Mesodermal cell (in vitro differentiated cells): ENCODE measurements around the gene NAB2.
A peak's percentile ranks its signal among the peaks of the same experiment; 100 is the strongest.

ENCODE experiments used
- H3K27ac ChIP-seq: 2 replicates; pipeline ENCODE4 v1.7.0; 2013; ENCODE audit warnings: mild to moderate bottlenecking, low read depth, low read length, moderate library complexity; ENCODE audit not compliant: severe bottlenecking
- H3K36me3 ChIP-seq: 2 replicates; pipeline ENCODE4 v1.7.1; 2013; ENCODE audit warnings: mild to moderate bottlenecking, low read length, moderate library complexity; ENCODE audit not compliant: control insufficient read depth, insufficient read depth
- H3K4me1 ChIP-seq: one replicate; pipeline ENCODE4 v1.7.1; 2013; ENCODE audit warnings: mild to moderate bottlenecking, low read length; ENCODE audit not compliant: insufficient read depth, control insufficient read depth, poor library complexity, severe bottlenecking
- H3K4me3 ChIP-seq: 2 replicates; pipeline ENCODE4 v1.7.0; 2013; ENCODE audit warnings: low read length, control low read depth, mild to moderate bottlenecking; ENCODE audit not compliant: insufficient read depth, poor library complexity, severe bottlenecking; ENCODE audit errors: extremely low read depth
- H3K9me3 ChIP-seq: 2 replicates; pipeline ENCODE4 v1.7.1; 2013; ENCODE audit warnings: mild to moderate bottlenecking, low read length, moderate library complexity; ENCODE audit not compliant: control insufficient read depth
- WGBS, 2 experiments: methylation state at CpG; one replicate each; pipeline ENCODE4 v1.1.5; 2013; ENCODE audit warnings: missing lambda C conversion rate in 2 of 2; ENCODE audit not compliant: insufficient coverage in 2 of 2; 5-methylcytosine and 5-hydroxymethylcytosine counted together

NAB2 gene

DNA sequence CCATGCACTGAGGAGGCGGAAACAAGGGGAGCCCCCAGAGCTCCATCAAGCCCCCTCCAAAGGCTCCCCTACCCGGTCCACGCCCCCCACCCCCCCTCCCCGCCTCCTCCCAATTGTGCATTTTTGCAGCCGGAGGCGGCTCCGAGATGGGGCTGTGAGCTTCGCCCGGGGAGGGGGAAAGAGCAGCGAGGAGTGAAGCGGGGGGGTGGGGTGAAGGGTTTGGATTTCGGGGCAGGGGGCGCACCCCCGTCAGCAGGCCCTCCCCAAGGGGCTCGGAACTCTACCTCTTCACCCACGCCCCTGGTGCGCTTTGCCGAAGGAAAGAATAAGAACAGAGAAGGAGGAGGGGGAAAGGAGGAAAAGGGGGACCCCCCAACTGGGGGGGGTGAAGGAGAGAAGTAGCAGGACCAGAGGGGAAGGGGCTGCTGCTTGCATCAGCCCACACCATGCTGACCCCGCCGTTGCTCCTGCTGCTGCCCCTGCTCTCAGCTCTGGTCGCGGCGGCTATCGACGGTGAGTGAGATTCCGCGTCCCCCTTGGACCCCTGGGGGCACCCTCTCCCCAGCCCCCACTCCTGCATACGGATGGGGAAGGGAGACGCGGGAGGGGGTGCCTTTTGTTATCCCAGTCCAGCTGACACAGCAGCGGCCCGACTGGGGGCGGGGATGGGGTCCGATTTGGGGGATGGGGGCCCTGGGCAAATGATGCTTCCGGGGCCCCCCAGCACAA lies 39.8 kb downstream of the NAB2 start:
- H3K36me3 ChIP-seq = peaks cover 10% of the 10 kb centered on the region
- peak overlapping the region; percentile 95 for H3K4me3 ChIP-seq
- 0% methylated on average over 3 to 5 of the region's 35 CpGs for WGBS, 2 experiments
- H3K27ac ChIP-seq = peak overlapping the region; percentile 36
- peaks cover 4% of the 10 kb centered on the region for H3K9me3 ChIP-seq
- H3K4me1 ChIP-seq = peaks cover 38% of the 10 kb centered on the region

DNA sequence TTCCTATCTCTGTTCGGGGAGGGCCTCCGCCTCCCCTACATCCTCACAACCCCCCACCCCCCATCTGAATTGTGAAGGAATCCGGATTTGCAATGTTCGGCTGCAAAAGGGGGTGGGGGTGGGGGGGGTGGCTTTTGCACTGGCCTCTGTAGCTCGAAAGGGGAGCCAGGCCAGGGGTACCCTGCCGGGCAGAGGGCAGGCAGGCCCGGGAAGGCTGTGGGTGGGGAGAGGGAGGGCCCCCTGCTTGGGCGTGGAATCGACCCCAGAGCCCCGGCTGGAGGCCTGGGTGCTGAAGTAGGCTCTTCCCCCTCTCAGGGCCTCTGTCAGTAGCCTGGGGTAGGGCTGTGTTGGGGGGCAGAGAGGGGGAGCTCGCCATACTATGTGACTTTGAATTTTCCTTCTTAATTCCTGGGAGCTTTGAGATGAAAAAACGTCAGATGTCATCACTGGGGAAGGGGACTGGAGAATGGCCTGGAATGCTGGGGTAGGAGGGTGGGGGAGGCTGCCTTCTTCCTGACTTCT lies 40.5 kb downstream of the NAB2 start:
- H3K36me3 ChIP-seq = peaks cover 10% of the 10 kb centered on the region
- peaks cover 45% of the 10 kb centered on the region for H3K4me1 ChIP-seq
- 0% methylated on average over 5 of the region's 12 CpGs; no CpG with 5 or more reads in 1 of the 2 experiments for WGBS, 2 experiments
- H3K27ac ChIP-seq = no peak overlapping the region
- H3K4me3 ChIP-seq = peak overlapping the region; percentile 95
- H3K9me3 ChIP-seq = no peaks in the 10 kb centered on the region

DNA sequence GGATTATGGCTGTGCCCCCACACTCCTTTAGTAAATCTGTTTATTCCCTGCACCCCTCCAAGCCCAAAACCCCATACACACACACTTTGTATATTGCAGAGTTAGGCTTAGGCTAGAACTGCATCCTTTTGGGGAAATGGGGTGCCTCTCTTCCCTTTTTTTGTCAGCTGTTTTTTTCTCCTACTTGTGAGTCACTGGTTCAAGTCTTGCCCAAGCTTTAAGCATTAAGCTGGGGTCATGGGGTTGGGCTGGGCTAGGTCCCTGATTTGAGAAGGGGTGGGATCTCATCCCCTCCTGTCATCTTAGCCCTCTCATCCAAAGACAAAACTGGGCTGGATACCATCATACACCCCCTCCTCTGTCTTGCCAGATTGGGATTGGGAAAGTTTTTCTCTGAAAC lies 41.0 kb downstream of the NAB2 start:
- Histone ChIP-seq H3K9me3 (no peaks in the 10 kb centered on the region), H3K27ac (no peak overlapping the region), H3K4me3 (peak overlapping the region; percentile 95), H3K4me1 (peaks cover 50% of the 10 kb centered on the region), H3K36me3 (peaks cover 10% of the 10 kb centered on the region)

DNA sequence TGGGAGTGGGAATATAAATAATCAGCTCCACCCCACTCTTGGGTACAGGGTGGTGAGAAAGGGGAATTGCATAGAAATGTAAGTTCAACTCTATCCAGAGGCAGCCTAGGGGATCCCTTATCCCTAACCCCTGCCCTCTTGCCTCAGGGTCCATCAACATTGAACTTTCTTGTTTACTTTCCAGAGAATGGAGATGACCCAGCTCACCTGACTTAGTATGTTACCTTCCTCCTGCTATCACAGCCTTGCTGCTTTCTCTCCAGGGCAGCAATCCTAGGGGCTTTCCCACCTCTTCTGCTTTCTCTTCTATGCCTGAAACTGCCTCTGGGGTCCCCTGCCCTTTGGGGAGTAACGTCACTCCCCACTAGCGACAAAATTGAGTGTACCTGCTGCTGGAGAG lies 42.0 kb downstream of the NAB2 start:
- Histone ChIP-seq H3K4me3 (peak overlapping the region; percentile 95), H3K4me1 (peaks cover 60% of the 10 kb centered on the region)
- WGBS, 2 experiments = no CpG with 5 or more reads among the region's 2 CpGs

DNA sequence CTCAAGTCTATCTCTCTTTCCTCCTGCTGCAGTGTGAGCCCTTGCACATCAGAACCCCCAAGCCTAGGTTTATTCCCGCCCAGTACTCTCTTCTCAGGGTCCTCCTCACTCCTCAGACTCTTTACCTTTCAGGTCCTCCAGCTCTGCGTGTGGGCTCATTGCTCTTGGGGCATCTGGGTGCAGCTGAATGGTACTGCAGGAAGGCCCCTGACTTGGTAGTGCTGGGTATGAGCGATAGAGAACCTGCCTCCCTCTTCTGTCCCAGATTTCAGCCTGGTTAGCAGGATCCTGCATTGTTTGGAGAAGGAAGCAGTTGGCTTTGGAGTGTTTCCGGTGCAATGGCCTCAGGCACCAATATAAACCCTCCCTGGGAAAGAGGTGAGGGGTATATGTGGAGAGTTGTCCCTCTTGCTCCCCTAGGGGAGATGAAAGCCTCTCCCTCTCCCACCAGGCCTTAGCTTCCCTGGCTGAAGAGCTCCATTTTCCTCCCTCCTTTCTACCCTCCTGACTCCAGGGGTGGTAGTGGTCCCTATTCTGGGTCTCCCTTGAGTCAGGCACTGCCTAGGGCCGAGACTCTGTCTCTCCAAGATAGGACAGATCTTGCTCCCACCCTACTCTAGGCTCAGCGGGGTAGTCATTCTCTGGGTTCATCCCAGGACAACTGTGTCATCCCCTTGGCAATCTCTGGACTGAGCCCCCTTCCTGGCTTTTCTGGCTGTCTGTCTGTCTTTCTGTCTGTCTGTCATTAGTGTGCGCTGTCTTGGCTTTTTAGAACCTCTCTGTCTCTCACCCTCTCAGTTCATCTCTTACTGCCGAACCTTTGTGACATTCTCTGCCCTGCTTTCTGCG lies 43.2 kb downstream of the NAB2 start:
- H3K36me3 ChIP-seq = peaks cover 10% of the 10 kb centered on the region
- H3K4me1 ChIP-seq = peaks cover 68% of the 10 kb centered on the region
- H3K9me3 ChIP-seq = no peaks in the 10 kb centered on the region
- 84 to 85% methylated on average over 7 of the region's 9 CpGs for WGBS, 2 experiments
- H3K4me3 ChIP-seq = peak overlapping the region; percentile 15
- peak overlapping the region; percentile 59 for H3K27ac ChIP-seq

More for the DNA sequence above, 42.0 kb downstream of the NAB2 start:
- no peak overlapping the region for H3K27ac ChIP-seq
- peaks cover 10% of the 10 kb centered on the region for H3K36me3 ChIP-seq
- H3K9me3 ChIP-seq = no peaks in the 10 kb centered on the region

DNA sequence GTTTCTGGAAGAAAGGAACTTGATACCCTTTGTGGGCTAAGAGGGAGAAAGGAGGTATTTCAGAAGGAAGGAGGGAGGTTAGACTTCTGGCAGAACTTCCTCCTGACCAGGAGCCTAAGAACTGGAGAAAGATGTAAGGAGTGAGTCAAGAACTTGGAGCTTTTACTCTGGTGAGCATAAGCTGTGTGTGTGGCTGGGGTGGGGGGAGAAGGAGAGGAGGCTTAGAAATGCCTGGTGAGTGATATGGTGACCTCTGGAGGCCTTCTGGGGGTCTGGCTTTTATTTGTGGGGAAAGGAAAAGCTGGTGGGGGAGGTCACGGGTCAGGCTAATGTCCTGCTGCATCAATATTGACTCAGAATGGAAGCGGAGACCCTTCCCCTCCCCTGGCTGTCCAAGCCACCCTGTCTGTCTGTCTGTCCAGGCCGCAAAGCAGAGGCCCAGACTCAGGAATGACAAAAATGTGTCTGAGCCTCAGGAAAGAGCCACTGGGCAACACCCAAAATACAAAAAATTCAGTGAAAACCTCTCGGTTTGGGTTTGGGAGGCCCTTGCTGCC lies 44.2 kb downstream of the NAB2 start:
- Histone ChIP-seq H3K27ac (peak overlapping the region; percentile 59), H3K36me3 (peaks cover 18% of the 10 kb centered on the region), H3K4me3 (peak overlapping the region; percentile 15), H3K4me1 (peaks cover 68% of the 10 kb centered on the region), H3K9me3 (no peaks in the 10 kb centered on the region)
- 27 to 31% methylated on average over 2 to 3 of the region's 4 CpGs for WGBS, 2 experiments

DNA sequence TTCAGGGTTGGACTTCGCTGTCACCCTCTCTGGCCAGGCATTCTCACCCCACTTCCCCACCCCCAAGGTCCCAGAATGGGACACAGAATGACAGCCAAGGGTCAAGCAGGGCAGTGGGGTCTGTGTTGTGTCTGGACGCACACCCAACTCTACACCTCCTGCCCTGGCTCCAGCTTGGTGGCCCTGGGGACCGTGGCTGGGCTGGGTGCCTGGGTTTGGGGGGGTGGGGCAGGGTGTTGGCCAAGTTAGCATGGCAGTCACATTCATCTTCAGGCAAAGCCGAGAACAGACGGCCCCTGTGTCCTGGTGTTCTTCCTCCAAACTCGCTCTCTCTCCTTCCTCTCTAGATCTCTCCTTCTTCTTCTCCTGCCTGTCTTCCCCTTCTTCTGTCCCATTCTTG lies 45.0 kb downstream of the NAB2 start:
- WGBS, 2 experiments = 83 to 97% methylated on average over 3 of the region's 6 CpGs
- Histone ChIP-seq H3K36me3 (peaks cover 26% of the 10 kb centered on the region), H3K4me1 (peaks cover 68% of the 10 kb centered on the region), H3K27ac (peak overlapping the region; percentile 59), H3K9me3 (no peaks in the 10 kb centered on the region), H3K4me3 (no peak overlapping the region)

DNA sequence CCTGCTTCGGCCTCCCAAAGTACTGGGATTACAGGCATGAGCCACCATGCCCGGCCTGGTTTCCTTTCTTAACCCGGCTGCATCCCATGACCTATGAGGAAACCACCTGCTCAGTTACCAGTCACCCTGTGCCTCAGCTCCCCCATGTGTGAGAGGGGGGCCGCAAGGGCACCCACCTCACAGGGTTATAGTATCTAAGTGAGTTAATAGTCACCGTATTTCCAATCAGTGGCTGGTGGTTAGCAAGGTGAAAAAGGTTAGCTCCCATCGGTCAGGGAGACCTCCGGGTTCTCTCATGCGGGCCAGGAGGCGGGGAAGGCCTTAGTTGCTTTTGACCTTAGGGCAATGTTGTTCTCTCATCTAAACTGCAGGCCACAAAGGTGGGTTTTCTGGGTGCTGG lies 46.0 kb downstream of the NAB2 start:
- Histone ChIP-seq H3K27ac (peak overlapping the region; percentile 84), H3K36me3 (peaks cover 36% of the 10 kb centered on the region), H3K9me3 (no peaks in the 10 kb centered on the region), H3K4me1 (peaks cover 66% of the 10 kb centered on the region), H3K4me3 (no peak overlapping the region)
- 78 to 88% methylated on average over 6 to 7 of the region's 9 CpGs for WGBS, 2 experiments

DNA sequence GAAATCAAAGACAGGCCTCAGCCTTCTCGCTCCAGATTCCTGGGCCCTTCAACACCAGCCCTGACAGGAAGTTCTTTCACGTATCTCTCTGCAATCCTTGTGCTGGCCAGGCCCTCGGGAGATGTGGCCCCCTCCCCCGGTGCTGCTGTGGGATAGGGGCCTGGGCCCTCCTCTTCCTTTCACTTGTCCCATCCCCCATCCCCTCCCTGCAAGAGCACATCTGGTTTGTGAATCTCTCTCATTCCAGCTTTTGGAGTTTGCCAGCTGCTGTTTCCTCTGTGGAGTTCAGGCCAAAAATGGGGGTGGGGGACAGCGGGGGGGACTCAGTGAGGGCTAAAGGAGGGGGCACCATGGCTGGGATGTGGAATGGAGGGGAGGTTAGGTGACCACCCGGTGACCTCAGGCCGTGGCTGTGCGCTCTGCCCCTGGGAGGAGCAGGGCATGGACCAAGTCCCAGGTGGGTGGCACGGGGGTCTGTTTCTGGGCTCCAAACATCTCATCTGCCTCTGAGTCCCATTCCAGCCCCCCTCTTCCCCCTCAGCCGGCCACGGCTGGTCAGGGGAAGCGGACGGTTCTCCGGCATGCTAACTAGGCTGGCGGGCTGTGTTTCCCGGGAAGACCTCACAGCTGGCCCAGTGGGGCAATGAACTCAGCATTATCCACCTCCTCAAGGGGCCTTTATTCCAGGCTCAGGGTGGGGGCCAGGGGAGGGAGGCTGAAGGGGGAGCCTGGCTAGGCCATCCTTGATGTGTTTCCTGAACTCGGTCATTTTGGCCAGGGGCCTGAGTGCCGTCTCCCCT lies 46.8 kb downstream of the NAB2 start:
- 35 to 45% methylated on average over 11 to 13 of the region's 18 CpGs for WGBS, 2 experiments
- Histone ChIP-seq H3K9me3 (no peaks in the 10 kb centered on the region), H3K36me3 (peaks cover 43% of the 10 kb centered on the region), H3K4me1 (peaks cover 58% of the 10 kb centered on the region), H3K4me3 (no peak overlapping the region), H3K27ac (peak overlapping the region; percentile 84)
